Measurements from ENCODE around the gene CNOT6L. TPM values are rescaled to one million over a fixed set of nuclear protein-coding genes. Genes with fewer than 3 reads are reported as not detected.

Gene CNOT6L
- 13.1 and 15.6 TPM in 2 replicates for total RNA-seq

DNA sequence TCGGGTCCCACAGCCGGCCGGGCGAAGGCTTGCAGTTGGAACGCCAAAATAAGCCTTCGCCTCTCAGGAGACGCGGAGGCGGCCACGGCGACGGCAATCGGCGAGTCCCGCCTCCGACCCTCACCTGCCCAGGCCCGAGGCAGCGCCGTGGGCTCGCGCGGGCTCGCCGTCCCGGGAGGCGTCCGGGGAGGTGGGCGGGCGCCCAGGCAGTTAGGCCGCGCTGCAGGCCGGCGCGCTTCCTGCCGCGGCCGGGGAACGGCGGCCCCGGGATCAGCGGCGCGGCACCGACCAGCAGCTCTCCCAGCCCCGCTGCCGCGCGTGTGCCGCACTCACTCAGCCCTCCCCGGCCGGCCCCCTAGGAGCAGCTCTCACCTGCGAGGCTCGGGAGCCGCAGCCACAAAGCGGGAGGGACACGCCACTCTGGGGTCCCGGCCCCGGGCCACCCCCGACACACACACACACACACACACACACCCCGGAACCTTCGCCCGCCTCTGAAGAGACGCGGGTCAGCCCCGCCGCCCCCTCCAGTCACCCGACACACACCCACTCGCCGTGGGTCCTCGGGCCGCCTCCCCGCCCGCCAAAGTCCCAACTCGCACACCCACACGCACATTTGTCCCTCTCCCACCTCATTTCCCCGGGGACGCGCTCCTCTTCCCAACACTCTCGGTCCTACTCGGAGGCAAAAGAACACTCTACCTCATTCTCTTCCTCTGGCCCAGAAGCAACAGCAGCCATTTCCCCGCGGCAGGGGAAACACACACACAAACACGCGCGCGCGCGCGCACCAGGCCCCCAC lies at the start of gene CNOT6L:
TSS of gene CNOT6L (minus strand) at position 767 of the 802 bp plus-strand sequence. CDS start at position 707, 60 bp downstream.

DNA sequence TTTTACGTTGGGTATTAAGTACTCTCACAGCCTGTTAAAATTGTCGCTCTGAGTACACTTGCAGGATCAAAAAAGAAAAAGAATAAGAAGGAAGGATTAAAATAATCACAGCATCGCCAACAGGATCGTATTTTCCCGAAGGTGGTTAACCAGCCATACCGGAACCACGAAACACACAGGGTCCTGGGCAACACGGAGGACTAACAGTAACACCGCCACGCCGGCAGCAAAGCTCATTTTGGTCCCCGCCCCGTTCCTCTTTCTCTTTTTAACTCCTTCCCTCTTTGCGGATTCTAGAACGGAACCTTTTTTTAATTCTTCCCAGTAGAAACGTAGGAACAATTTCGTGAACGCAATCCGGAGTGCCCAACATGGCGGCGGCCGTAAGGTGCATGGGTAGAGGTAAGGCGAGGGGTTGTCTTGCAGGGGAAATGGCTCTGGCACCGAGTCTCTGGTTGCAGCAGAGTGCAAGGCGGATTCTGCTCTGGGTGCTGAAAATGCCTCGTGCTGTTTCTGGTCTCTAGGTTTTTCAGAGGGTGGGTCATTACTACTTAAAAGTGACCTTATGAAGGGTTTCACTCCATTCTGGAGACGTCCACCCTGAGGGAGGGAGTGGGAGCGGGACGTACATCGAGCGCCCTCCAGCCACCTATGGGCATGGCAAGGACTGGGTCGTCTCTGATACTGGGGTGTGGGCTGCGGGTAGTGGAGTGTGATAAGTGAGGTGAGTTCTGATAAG lies 43.5 kb upstream of the CNOT6L start, which contains the start of gene MRPL1:
TSS of gene MRPL1 (plus strand) at position 353 of the 739 bp plus-strand sequence. CDS start at position 372, 19 bp downstream.

Other genes with a start within 250 kb of the CNOT6L start
- not detected in 2 replicates for gene CXCL13, start 213.5 kb downstream of the CNOT6L start, total RNA-seq
- 25.2 and 33.8 TPM in 2 replicates for gene MRPL1, start 43.5 kb upstream of the CNOT6L start, total RNA-seq
- gene FRAS1, start 238.0 kb upstream of the CNOT6L start, total RNA-seq: 1.3 and 3.1 TPM in 2 replicates

All from uterine smooth muscle cell (primary cell).